CD14-positive monocyte (primary cell): ENCODE measurements around the gene B4GALNT4. TPM values are rescaled to one million over a fixed set of nuclear protein-coding genes. Genes with fewer than 3 reads are reported as not detected.

Source experiments
- DNase-seq, 3 donors: peaks; one replicate each; pipeline ENCODE4 v3.0.0-alpha.2; 2011 to 2022
- H2AFZ ChIP-seq: 2 replicates; pipeline ENCODE4 v1.6.0; 2012; ENCODE audit warnings: mild to moderate bottlenecking, low read depth, low read length, inconsistent platforms; ENCODE audit not compliant: insufficient read depth, poor library complexity, severe bottlenecking
- H3K27ac ChIP-seq, 2 donors: 1 replicate in 1 of 2; 2 replicates in 1 of 2; pipeline ENCODE4 v1.5.1; 2012 to 2013; ENCODE audit warnings: low read length in 2 of 2, control low read depth in 1 of 2, inconsistent platforms in 1 of 2, low read depth in 1 of 2, mild to moderate bottlenecking in 1 of 2
- H3K27me3 ChIP-seq, 2 donors: one replicate each; pipeline versions ENCODE4 v1.6.0 to v1.6.1; 2011 to 2013; ENCODE audit warnings: low read length in 2 of 2; ENCODE audit not compliant: control insufficient read depth in 2 of 2, insufficient read depth in 2 of 2
- H3K36me3 ChIP-seq, 2 donors: replicated peaks in 1 of 2; 1 replicate in 1 of 2; 2 replicates in 1 of 2; pipeline versions ENCODE4 v1.5.1 to v1.6.1; 2012 to 2013; ENCODE audit warnings: low read length in 2 of 2, control low read depth in 1 of 2, inconsistent platforms in 1 of 2, mild to moderate bottlenecking in 1 of 2; ENCODE audit not compliant: insufficient read depth in 2 of 2, control insufficient read depth in 1 of 2
- H3K4me1 ChIP-seq, 2 donors: 1 replicate in 1 of 2; 2 replicates in 1 of 2; pipeline versions ENCODE4 v1.5.1 to v1.6.1; 2012 to 2013; ENCODE audit warnings: low read length in 2 of 2, control low read depth in 1 of 2, inconsistent platforms in 1 of 2, mild to moderate bottlenecking in 1 of 2, moderate library complexity in 1 of 2; ENCODE audit not compliant: insufficient read depth in 2 of 2, control insufficient read depth in 1 of 2
- H3K4me2 ChIP-seq: replicated peaks from 2 replicates; pipeline ENCODE3; 2012; ENCODE audit warnings: low read length, moderate library complexity, mild to moderate bottlenecking; ENCODE audit not compliant: poor library complexity, severe bottlenecking; ENCODE audit errors: extremely low read depth
- H3K4me3 ChIP-seq, 3 experiments: fragments of 200-600 bp in 1 of 3; sonication (generic) in 1 of 3; replicated peaks in 1 of 3; 1 replicate in 2 of 3; 2 replicates in 1 of 3; pipeline ENCODE4 v1.5.1; 2011 to 2013; ENCODE audit warnings: low read length in 3 of 3, mild to moderate bottlenecking in 3 of 3, control low read depth in 2 of 3, low read depth in 2 of 3, inconsistent platforms in 1 of 3, moderate library complexity in 1 of 3
- H3K79me2 ChIP-seq: 2 replicates; pipeline ENCODE4 v1.6.0; 2012; ENCODE audit warnings: mild to moderate bottlenecking, control low read depth, inconsistent platforms, low read length, moderate library complexity; ENCODE audit not compliant: insufficient read depth
- H3K9ac ChIP-seq: 2 replicates; pipeline ENCODE4 v1.6.0; 2017; ENCODE audit warnings: low read length, mild to moderate bottlenecking; ENCODE audit not compliant: insufficient read depth, poor library complexity, severe bottlenecking
- H3K9me3 ChIP-seq, 2 donors: replicated peaks in 1 of 2; 1 replicate in 1 of 2; 2 replicates in 1 of 2; pipeline versions ENCODE4 v1.5.1 to v1.6.1; 2012 to 2013; ENCODE audit warnings: low read length in 2 of 2, control low read depth in 1 of 2; ENCODE audit not compliant: control insufficient read depth in 1 of 2, insufficient read depth in 1 of 2
- H4K20me1 ChIP-seq: 2 replicates; pipeline ENCODE4 v1.6.0; 2012; ENCODE audit warnings: mild to moderate bottlenecking, low read length, control low read depth, moderate library complexity; ENCODE audit not compliant: insufficient read depth
- H3K27ac Mint-ChIP-seq, 7 donors: one replicate each; pipeline ENCODE4 v1.8.0; 2020; ENCODE audit warnings: mild to moderate bottlenecking in 7 of 7, mixed read lengths in 7 of 7, moderate library complexity in 6 of 7, inconsistent platforms in 2 of 7
- H3K27me3 Mint-ChIP-seq, 3 donors: one replicate each; pipeline ENCODE4 v1.8.0; 2021 to 2022; ENCODE audit warnings: low read depth in 3 of 3, mild to moderate bottlenecking in 3 of 3, mixed read lengths in 3 of 3, moderate library complexity in 3 of 3, inconsistent platforms in 1 of 3
- H3K36me3 Mint-ChIP-seq, 2 donors: one replicate each; pipeline ENCODE4 v1.8.0; 2020; ENCODE audit warnings: mixed read lengths in 2 of 2, inconsistent platforms in 1 of 2, mild to moderate bottlenecking in 1 of 2
- H3K4me1 Mint-ChIP-seq: one replicate; pipeline ENCODE4 v1.8.0; 2020; ENCODE audit warnings: mild to moderate bottlenecking, mixed read lengths
- H3K4me3 Mint-ChIP-seq, 2 donors: one replicate each; pipeline ENCODE4 v1.8.0; 2020; ENCODE audit warnings: mild to moderate bottlenecking in 2 of 2, mixed read lengths in 2 of 2, moderate library complexity in 1 of 2
- H3K9me3 Mint-ChIP-seq, 7 donors: one replicate each; pipeline ENCODE4 v1.8.0; 2020 to 2022; ENCODE audit warnings: mixed read lengths in 7 of 7, mild to moderate bottlenecking in 6 of 7, moderate library complexity in 6 of 7, inconsistent platforms in 2 of 7
- WGBS: methylation state at CpG from one replicate; pipeline ENCODE4 v1.1.5; 2013; ENCODE audit warnings: missing lambda C conversion rate; ENCODE audit not compliant: insufficient coverage; 5-methylcytosine and 5-hydroxymethylcytosine counted together
- intact Hi-C, 2 donors: fragments of 100-400 bp; cut with micrococcal nuclease; formaldehyde crosslinking; loops; one replicate each; pipeline versions ENCODE4 v1.15.0 to v1.15.1; 2023
- polyA plus RNA-seq, 3 donors: library from polyadenylated mRNA; depleted of rRNA in 1 of 3; unstranded in 2 of 3; stranded (reverse) in 1 of 3; fragments of 300-500 nt in 2 of 3; fragments of >200 nt in 1 of 3; fragmentation: Illumina TruSeq in 2 of 3; gene quantifications; 1 replicate in 2 of 3; 2 replicates in 1 of 3; pipeline ENCODE4 v1.2.3, GENCODE V29; 2012 to 2021
- TF ChIP-seq, protein P1 (sequence below): fragments of 200-600 bp; IDR thresholded peaks from one replicate; pipeline ENCODE4 v1.8.0; 2022; ENCODE audit warnings: antibody characterized with exemption, mild to moderate bottlenecking

The B4GALNT4 gene
- polyA plus RNA-seq, 3 donors = not detected

DNA sequence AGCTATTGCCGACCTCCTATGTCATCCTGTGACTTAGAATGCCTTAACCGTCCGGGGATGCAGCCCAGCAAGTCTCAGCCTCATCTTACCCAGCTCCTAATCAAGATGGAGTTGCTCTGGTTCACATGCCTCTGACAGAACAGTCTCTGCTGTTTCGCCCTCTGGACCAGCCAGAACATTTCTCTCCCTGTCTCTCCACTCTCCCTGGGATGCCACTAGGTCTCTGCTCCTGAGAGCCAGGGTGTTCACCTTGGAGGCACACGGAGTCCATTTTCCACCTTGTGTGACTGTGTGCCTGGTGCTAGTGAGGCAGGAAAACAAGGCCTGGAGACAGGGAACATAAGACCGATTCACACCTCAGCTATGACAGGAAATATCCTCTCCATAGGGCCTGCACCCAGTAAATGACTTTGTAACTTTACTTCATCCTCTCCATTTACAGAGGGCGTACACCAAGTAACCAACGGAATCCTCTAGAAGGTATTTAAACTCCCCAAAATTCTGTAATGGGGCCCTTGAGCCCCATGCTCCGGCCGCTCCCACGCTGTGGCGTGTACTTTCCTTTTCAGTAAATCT is 16.8 kb upstream of the B4GALNT4 start:
- H3K9me3 Mint-ChIP-seq = no peaks in the 10 kb centered on the region
- Histone ChIP-seq H3K4me1 (peaks cover 18 to 33% of the 10 kb centered on the region in 2 donors), H3K9ac (no peak overlapping the region), H3K9me3 (no peaks in the 10 kb centered on the region), H3K27ac (no peak overlapping the region), H4K20me1 (no peaks in the 10 kb centered on the region), H2AFZ (no peak overlapping the region), H3K27me3 (peaks cover 0 to 22% of the 10 kb centered on the region in 2 donors), H3K4me2 (no peak overlapping the region), H3K4me3 (no peak overlapping the region), H3K36me3 (no peaks in the 10 kb centered on the region), H3K79me2 (no peaks in the 10 kb centered on the region)
- no peaks in the 10 kb centered on the region for H3K36me3 Mint-ChIP-seq
- DNase-seq = no peak
- intact Hi-C loops = loop anchor here in 1 of 2 donors (5.0 to 10.0 kb wide), 2 partner anchors 48 to 100 kb away; partner anchors contain the start of gene IFITM2
- peaks cover 28% of the 10 kb centered on the region for H3K4me1 Mint-ChIP-seq
- peak overlapping the region in 2 of 7 donors; percentile 20 to 62 for H3K27ac Mint-ChIP-seq
- H3K4me3 Mint-ChIP-seq = peak overlapping the region in 1 of 2 donors; percentile 56
- peaks cover 21 to 57% (median 31%) of the 10 kb centered on the region in 3 donors for H3K27me3 Mint-ChIP-seq
- TF ChIP-seq, protein P1, sequence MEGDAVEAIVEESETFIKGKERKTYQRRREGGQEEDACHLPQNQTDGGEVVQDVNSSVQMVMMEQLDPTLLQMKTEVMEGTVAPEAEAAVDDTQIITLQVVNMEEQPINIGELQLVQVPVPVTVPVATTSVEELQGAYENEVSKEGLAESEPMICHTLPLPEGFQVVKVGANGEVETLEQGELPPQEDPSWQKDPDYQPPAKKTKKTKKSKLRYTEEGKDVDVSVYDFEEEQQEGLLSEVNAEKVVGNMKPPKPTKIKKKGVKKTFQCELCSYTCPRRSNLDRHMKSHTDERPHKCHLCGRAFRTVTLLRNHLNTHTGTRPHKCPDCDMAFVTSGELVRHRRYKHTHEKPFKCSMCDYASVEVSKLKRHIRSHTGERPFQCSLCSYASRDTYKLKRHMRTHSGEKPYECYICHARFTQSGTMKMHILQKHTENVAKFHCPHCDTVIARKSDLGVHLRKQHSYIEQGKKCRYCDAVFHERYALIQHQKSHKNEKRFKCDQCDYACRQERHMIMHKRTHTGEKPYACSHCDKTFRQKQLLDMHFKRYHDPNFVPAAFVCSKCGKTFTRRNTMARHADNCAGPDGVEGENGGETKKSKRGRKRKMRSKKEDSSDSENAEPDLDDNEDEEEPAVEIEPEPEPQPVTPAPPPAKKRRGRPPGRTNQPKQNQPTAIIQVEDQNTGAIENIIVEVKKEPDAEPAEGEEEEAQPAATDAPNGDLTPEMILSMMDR = no peak
- WGBS = 91% methylated on average over 5 of the region's 12 CpGs

DNA sequence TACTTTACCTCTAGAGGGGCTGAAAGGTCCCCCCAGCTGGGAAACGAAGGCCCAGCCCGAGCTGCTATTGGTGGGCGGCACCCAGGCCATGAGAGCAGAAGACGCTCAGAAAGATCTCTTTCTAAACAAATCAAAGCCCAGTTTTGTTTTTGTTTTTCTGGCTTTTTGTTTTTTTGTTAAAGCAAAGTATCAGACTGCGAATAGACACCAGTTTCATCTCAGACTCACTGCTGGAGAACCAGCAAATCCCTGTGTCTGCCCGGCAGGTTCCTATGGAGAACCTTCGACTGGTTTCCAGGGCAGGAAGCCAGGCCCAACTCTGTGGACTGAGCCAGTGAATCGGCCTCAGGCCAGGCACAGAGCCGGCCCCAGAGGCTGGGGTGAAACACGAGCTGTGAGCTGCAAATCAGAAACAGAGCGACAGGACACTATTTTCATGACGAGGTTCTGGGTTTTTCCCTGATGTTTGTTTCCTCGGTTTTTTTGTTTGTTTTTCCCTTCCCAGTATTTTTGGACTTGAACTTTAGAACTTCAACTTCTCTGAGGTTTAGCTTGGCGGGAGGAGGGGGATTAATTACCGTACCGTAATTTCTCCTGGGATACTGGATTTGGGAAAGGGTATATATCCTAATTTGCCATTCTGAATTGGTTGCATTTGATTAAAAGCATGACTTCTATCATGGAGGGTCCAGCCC is 16.0 kb upstream of the B4GALNT4 start:
- Histone ChIP-seq H3K9ac (no peak overlapping the region), H3K9me3 (no peaks in the 10 kb centered on the region), H3K27ac (no peak overlapping the region), H3K36me3 (no peaks in the 10 kb centered on the region), H2AFZ (no peak overlapping the region), H3K4me3 (no peak overlapping the region), H3K79me2 (no peaks in the 10 kb centered on the region), H3K4me2 (no peak overlapping the region), H3K4me1 (peaks cover 16 to 31% of the 10 kb centered on the region in 2 donors), H4K20me1 (no peaks in the 10 kb centered on the region), H3K27me3 (peaks cover 0 to 26% of the 10 kb centered on the region in 2 donors)
- Mint-ChIP-seq H3K9me3 (peaks cover 0 to 3% (median 0%) of the 10 kb centered on the region in 7 donors), H3K4me1 (peaks cover 26% of the 10 kb centered on the region), H3K27ac (peak overlapping the region in 1 of 7 donors; percentile 62), H3K27me3 (peaks cover 21 to 52% (median 28%) of the 10 kb centered on the region in 3 donors), H3K36me3 (no peaks in the 10 kb centered on the region), H3K4me3 (peak overlapping the region in 1 of 2 donors; percentile 56)
- 66% methylated on average over 7 of the region's 16 CpGs for WGBS
- intact Hi-C loops = loop anchor here in 1 of 2 donors (5.0 to 10.0 kb wide), 2 partner anchors 49 to 101 kb away; partner anchors contain the start of gene IFITM2
- no peak for DNase-seq
- TF ChIP-seq, protein P1 = no peak
